Cardiac fibroblast (primary cell): ENCODE data around the gene TNKS1BP1.

Experiments
- DNase-seq, 2 donors: peaks; one replicate each; pipeline versions ENCODE4 v3.0.0 to v3.0.0-alpha.2; 2010; ENCODE audit warnings: low read depth in 2 of 2
- H3K4me3 ChIP-seq, 2 donors: replicated peaks in 1 of 2; 1 replicate in 1 of 2; 2 replicates in 1 of 2; pipeline ENCODE4 v1.5.1; 2011; ENCODE audit warnings: low read depth in 2 of 2, low read length in 2 of 2, mild to moderate bottlenecking in 2 of 2, moderate library complexity in 1 of 2
- CTCF ChIP-seq: IDR thresholded peaks from one replicate; pipeline ENCODE4 v1.5.1; 2011; ENCODE audit warnings: low read depth, mild to moderate bottlenecking, low read length, inconsistent platforms

TNKS1BP1 gene

DNA sequence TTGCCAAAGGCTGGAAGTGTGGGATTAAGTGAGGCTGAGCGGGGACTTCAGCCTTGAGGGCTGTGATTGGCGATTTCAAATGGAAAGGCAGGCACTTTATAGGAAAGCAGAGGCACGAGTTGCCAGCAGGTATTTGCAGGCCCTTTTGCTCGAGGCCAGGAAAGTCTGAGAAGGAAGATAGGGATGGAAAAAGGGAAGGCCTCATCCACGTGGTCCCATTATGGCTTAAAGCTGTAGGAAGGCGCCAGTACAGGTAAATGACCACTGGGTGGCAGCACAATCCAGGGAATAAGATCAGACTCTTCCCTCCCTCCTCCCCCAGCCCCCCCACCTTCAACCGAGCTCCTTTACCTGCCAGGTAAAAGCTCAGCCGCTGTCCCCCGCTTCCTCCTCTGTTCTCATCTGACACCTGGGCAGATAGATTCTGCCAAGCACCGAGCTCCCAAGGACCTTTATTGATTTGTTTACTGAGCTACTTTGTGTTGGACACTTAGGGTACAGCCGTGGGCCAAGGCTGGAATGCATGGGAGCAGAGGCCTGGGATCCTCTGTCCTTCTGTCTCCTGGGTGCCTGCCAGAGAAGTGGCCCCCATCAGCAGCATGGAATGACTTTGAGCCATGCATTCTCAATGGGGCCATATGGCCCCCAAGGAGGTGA lies 20.9 kb upstream of the TNKS1BP1 start:
- peak; percentile 76 to 78 for DNase-seq
- H3K4me3 ChIP-seq: no peak overlapping the region
- peak; percentile 62 for TF ChIP-seq CTCF

- H3K4me3 ChIP-seq: no peak overlapping the region
- TF ChIP-seq CTCF: no peak
- no peak for DNase-seq
Measured at GRCh38 chr11:57344826-57345225, 20.1 kb upstream of the TNKS1BP1 start.

DNA sequence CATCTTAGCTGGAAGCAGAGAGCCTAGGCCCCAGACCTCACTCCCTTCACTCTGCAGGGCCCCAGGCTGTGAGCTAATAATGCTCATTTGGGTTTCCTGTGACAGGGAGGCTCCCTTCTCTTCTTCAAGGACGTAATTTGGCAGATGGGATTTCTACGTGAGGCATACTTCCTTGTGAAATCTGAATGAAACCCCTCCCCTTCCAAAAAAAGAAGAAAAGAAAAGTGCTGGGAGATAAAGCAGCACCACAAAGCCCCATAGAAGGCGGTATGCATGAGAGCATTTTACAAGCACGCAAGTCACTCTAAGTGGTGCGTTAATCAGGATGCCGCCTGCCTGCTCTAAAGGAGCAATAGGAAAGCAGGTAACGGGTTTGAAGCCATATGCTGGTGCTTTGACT lies 19.1 kb upstream of the TNKS1BP1 start:
- no peak for DNase-seq
- no peak for TF ChIP-seq CTCF
- no peak overlapping the region for H3K4me3 ChIP-seq

GRCh38 chr11:57342702-57343101 lies 17.9 kb upstream of the TNKS1BP1 start:
- no peak for DNase-seq
- no peak for TF ChIP-seq CTCF
- no peak overlapping the region for H3K4me3 ChIP-seq

DNA sequence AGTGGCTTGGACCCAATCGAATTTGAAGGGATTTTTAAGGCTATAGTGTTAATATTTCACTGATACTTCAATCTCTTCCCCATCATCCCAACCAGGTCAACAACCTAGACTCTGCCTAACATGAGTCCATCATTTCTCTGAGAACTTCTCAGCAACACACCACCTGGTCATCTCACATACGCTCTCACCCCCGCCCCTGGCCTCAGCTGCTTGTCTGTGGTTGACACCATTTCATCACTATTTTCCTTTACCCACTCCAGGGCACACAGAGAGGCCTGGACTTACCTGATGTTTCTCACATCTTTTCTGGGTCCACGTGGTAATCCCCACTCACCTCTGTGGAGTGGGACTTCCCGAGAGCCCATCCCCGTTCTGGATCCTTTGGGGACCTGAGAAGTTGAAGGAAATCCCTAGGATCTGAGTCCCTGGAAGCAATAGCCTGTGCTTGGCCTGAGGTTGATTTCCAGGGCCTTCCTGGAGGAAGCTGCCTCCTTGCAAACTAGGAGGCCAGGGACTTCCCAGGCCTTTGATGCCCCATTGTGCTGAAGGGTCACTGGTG lies 16.6 kb upstream of the TNKS1BP1 start:
- DNase-seq: no peak
- no peak for TF ChIP-seq CTCF
- H3K4me3 ChIP-seq: no peak overlapping the region

- TF ChIP-seq CTCF: peak; percentile 3
- peak; percentile 31 to 39 for DNase-seq
Measured at GRCh38 chr11:57340039-57340615, 15.4 kb upstream of the TNKS1BP1 start.

More at GRCh38 chr11:57340039-57340615, 15.4 kb upstream of the TNKS1BP1 start:
- H3K4me3 ChIP-seq: no peak overlapping the region
